Adipocyte (in vitro differentiated cells): Measurements from ENCODE around the gene KIF6.
A peak's percentile ranks its signal among the peaks of the same experiment; 100 is the strongest.

Experiments
- DNase-seq: peaks from one replicate; pipeline ENCODE4 v3.0.0-alpha.2; 2015; ENCODE audit warnings: low read depth
- H3K27me3 ChIP-seq: replicated peaks from 2 replicates; pipeline ENCODE4 v1.7.0; 2013; ENCODE audit warnings: mild to moderate bottlenecking, low read length, moderate library complexity; ENCODE audit not compliant: control insufficient read depth, insufficient read depth
- H3K36me3 ChIP-seq: 2 replicates; pipeline ENCODE4 v1.7.0; 2013; ENCODE audit warnings: low read length, mild to moderate bottlenecking, moderate library complexity; ENCODE audit not compliant: control insufficient read depth, insufficient read depth, severe bottlenecking
- H3K4me1 ChIP-seq: 2 replicates; pipeline ENCODE4 v1.7.0; 2013; ENCODE audit warnings: mild to moderate bottlenecking, low read length, moderate library complexity; ENCODE audit not compliant: control insufficient read depth, insufficient read depth
- H3K4me3 ChIP-seq: 2 replicates; pipeline ENCODE4 v1.7.0; 2013; ENCODE audit warnings: mild to moderate bottlenecking, low read length, moderate library complexity
- H3K9ac ChIP-seq: 2 replicates; pipeline ENCODE4 v1.7.0; 2013; ENCODE audit warnings: mild to moderate bottlenecking, low read length, moderate library complexity
- H3K9me3 ChIP-seq: 2 replicates; pipeline ENCODE4 v1.7.0; 2013; ENCODE audit warnings: mild to moderate bottlenecking, low read length, moderate library complexity; ENCODE audit not compliant: control insufficient read depth

KIF6 gene

DNA sequence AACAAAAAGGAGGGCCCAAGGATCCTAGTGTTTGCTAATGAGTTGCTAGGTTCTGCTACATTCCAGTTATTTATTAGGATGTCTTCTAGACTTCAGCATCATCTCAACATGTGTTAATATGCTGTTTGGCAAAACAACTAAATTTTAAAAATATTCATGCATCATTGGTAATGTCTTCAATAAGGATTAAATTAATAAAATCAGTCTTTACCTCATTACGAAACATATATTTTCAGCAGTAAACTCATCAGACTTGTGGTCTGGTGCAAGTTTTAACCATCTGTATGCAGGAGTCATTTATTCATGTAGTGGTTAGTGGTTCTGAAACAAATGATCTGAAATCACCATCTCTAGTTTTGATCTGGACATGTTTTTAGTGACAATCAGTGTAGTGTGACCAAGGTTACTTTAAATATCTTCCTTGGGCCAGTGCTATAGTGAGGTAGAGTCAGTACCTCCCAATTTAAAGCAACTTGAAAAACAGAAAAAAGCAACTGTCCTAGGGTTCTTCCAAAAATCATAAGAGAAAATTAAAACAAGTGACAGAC, 317.7 kb downstream of the KIF6 start:
- no peak for DNase-seq
- H3K9me3 ChIP-seq = no peaks in the 10 kb centered on the region
- H3K4me1 ChIP-seq = peaks cover 34% of the 10 kb centered on the region
- no peak overlapping the region for H3K4me3 ChIP-seq
- H3K27me3 ChIP-seq = no peaks in the 10 kb centered on the region
- no peaks in the 10 kb centered on the region for H3K36me3 ChIP-seq
- H3K9ac ChIP-seq = no peak overlapping the region

DNA sequence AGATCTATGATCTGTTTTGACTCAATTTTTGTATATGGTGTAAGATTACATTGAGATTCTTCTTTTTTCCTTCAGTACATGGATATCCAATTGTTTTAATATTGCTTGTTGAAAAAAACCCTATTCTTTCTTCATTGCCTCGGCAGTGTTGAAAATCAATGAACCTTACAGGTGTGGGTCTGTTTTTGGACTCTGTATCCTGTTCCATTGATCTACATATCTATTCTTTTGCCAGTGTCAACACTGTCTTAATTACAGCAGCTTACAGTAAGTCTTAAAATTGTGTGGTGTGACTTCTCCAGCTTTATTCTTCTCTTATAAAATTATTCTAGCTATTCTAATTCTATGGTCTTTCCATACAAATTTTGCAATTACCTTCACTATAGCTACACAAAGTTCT, 320.9 kb downstream of the KIF6 start:
- Histone ChIP-seq H3K4me1 (peaks cover 45% of the 10 kb centered on the region), H3K9ac (no peak overlapping the region), H3K27me3 (no peaks in the 10 kb centered on the region), H3K36me3 (no peaks in the 10 kb centered on the region), H3K4me3 (no peak overlapping the region), H3K9me3 (no peaks in the 10 kb centered on the region)
- no peak for DNase-seq

- Histone ChIP-seq H3K27me3 (no peaks in the 10 kb centered on the region), H3K36me3 (no peaks in the 10 kb centered on the region), H3K4me3 (peak overlapping the region; percentile 14), H3K9me3 (no peaks in the 10 kb centered on the region), H3K4me1 (peaks cover 45% of the 10 kb centered on the region), H3K9ac (peak overlapping the region; percentile 80)
- DNase-seq = no peak
These were observed 321.9 kb downstream of the KIF6 start for GRCh38 chr6:39403304-39403703.

DNA sequence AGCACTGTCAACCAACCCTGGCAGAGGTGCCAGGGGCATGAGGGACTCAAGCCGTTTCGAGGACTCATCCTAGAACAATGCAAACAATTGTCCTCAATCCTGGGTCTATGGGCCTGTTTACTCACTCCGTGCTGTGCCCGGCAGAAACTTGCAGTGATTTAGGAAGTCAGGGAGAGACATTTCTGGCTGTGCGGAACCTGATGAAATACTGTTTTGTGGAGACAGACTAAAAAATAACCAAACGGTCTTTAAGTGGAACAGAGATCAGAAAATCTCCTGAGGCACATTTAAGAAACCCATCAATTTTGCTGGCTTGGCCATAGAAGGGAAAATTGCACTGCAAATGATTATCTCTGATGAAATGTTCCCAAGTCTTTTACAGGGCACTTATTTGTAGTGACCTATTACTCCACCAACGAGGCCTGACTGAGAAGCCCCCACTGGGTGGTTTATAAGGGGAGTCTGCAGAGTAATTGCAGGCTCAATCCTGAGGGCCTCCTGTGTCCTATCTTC, 322.9 kb downstream of the KIF6 start:
- peaks cover 45% of the 10 kb centered on the region for H3K4me1 ChIP-seq
- no peaks in the 10 kb centered on the region for H3K27me3 ChIP-seq
- no peaks in the 10 kb centered on the region for H3K9me3 ChIP-seq
- no peaks in the 10 kb centered on the region for H3K36me3 ChIP-seq
- DNase-seq = peak; percentile 55
- H3K9ac ChIP-seq = peak overlapping the region; percentile 80
- H3K4me3 ChIP-seq = peak overlapping the region; percentile 7

- H3K36me3 ChIP-seq = no peaks in the 10 kb centered on the region
- H3K9ac ChIP-seq = peak overlapping the region; percentile 80
- H3K9me3 ChIP-seq = no peaks in the 10 kb centered on the region
- H3K27me3 ChIP-seq = no peaks in the 10 kb centered on the region
- DNase-seq = no peak
- peaks cover 45% of the 10 kb centered on the region for H3K4me1 ChIP-seq
- no peak overlapping the region for H3K4me3 ChIP-seq
These were observed 323.8 kb downstream of the KIF6 start for GRCh38 chr6:39401376-39401775.

DNA sequence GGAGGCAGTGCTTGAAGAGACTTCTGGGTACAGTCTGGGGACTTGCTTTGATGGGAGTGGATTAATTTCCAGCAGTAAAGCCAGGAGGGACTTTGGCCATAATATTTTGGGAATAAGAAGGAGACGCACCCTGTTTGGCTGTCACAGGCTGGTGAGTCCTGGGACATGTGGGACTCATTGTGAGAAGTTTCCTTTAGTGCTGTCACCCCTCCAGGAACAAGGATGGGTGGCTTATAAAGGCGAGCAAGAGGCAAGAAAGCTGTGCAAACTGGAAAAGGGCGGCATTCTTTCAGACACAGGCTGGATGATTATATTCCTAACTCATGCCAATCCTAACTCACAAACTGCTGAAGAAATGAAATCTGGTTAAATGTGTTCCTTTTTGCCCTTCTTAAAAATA, 325.2 kb downstream of the KIF6 start:
- peaks cover 45% of the 10 kb centered on the region for H3K4me1 ChIP-seq
- H3K4me3 ChIP-seq = no peak overlapping the region
- no peaks in the 10 kb centered on the region for H3K27me3 ChIP-seq
- no peaks in the 10 kb centered on the region for H3K9me3 ChIP-seq
- H3K36me3 ChIP-seq = no peaks in the 10 kb centered on the region
- DNase-seq = no peak
- no peak overlapping the region for H3K9ac ChIP-seq

DNA sequence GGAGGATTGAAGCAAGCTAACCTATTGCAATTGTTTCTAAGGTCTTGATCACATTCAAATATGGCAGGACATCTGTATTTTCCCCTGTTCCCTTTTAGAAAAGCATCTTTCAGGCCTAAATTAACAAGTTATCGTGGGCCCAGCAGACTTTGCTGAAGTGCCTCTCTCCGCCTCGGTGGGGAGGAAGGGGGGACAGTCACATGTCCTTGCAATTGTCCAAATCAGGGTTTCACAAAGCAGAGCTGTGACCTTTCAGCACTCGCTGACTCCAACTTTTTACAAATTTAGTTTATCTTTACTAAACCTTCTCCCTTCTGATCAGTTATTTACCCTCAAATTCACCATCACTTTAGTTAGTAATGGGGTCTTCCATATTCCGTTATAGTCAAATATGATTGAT, 328.4 kb downstream of the KIF6 start:
- Histone ChIP-seq H3K36me3 (no peaks in the 10 kb centered on the region), H3K4me1 (peaks cover 19% of the 10 kb centered on the region), H3K27me3 (no peaks in the 10 kb centered on the region), H3K9me3 (no peaks in the 10 kb centered on the region), H3K4me3 (no peak overlapping the region), H3K9ac (no peak overlapping the region)
- DNase-seq = no peak

- Histone ChIP-seq H3K27me3 (no peaks in the 10 kb centered on the region), H3K9ac (no peak overlapping the region), H3K9me3 (no peaks in the 10 kb centered on the region), H3K4me3 (no peak overlapping the region), H3K36me3 (no peaks in the 10 kb centered on the region), H3K4me1 (peaks cover 11% of the 10 kb centered on the region)
- no peak for DNase-seq
These were observed 332.1 kb downstream of the KIF6 start for GRCh38 chr6:39393075-39393474.

DNA sequence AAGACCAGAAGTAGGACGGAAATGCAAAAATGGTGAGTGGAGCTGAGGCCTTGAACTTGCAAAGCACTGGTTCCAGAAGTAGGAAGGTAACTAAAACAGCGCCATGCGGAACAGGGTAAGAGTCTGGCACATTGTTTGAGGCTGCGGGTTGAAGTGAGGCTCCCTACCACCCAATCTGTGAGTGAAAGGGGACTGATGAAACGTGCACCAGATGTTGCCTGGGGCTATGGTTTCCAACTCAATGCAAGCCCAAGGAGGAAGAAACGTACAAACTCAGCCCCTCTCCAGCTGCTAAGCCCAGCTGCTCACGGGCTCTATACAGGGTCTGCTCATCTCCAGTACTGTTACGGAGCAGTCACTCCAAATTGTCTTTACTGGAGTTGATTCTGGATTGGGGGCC, 334.0 kb downstream of the KIF6 start:
- Histone ChIP-seq H3K36me3 (no peaks in the 10 kb centered on the region), H3K9me3 (no peaks in the 10 kb centered on the region), H3K27me3 (no peaks in the 10 kb centered on the region), H3K9ac (no peak overlapping the region), H3K4me3 (no peak overlapping the region), H3K4me1 (peaks cover 16% of the 10 kb centered on the region)
- DNase-seq = no peak

- Histone ChIP-seq H3K27me3 (no peaks in the 10 kb centered on the region), H3K36me3 (no peaks in the 10 kb centered on the region), H3K4me1 (peaks cover 16% of the 10 kb centered on the region), H3K9me3 (no peaks in the 10 kb centered on the region), H3K9ac (no peak overlapping the region), H3K4me3 (no peak overlapping the region)
- no peak for DNase-seq
These were observed 335.8 kb downstream of the KIF6 start for GRCh38 chr6:39389484-39389767.

DNA sequence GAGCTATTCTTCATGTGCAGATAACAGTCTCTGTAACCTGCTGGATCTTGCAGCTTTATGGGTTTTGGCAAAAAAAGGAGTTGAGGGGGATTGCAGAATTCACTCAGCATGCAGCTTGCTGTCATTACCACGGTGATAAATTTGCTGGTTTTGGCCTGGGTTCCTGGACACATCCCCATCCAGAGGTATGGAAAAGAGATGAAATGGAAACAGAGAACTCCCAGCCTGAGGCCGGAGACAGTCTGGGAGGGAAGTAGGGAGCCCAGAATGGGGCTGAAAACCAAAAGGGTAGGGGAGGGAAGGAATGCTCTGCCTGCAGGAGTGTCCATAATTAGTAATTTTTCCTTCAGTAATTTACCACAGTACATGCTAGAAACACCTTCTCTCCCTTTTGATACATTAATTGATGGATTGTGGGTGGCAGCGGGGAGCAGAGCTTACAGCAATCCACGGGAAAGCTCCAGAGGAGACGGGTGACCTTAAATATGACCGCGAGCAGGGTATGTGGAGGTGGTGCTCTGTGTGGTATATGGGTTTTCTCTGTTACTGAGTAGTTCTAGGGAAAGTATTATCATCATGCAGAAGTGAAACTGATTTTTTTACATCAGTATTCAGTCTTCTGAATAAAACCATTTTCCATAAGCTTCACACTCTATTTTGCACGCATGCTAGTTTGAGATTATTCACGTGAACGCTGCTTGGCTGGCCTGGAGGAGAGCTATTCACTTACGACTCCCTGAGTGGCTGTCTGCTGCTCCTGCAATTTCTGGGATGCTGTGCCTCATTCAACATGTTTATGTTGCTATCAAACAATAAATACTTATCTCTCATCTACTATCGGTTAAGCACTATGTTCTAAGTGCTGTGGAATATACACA, 336.4 kb downstream of the KIF6 start:
- Histone ChIP-seq H3K9ac (no peak overlapping the region), H3K9me3 (no peaks in the 10 kb centered on the region), H3K4me3 (no peak overlapping the region), H3K36me3 (no peaks in the 10 kb centered on the region), H3K27me3 (no peaks in the 10 kb centered on the region), H3K4me1 (peaks cover 16% of the 10 kb centered on the region)
- DNase-seq = no peak
